ENCODE measurements around the gene PDZRN3.

Gene PDZRN3

DNA sequence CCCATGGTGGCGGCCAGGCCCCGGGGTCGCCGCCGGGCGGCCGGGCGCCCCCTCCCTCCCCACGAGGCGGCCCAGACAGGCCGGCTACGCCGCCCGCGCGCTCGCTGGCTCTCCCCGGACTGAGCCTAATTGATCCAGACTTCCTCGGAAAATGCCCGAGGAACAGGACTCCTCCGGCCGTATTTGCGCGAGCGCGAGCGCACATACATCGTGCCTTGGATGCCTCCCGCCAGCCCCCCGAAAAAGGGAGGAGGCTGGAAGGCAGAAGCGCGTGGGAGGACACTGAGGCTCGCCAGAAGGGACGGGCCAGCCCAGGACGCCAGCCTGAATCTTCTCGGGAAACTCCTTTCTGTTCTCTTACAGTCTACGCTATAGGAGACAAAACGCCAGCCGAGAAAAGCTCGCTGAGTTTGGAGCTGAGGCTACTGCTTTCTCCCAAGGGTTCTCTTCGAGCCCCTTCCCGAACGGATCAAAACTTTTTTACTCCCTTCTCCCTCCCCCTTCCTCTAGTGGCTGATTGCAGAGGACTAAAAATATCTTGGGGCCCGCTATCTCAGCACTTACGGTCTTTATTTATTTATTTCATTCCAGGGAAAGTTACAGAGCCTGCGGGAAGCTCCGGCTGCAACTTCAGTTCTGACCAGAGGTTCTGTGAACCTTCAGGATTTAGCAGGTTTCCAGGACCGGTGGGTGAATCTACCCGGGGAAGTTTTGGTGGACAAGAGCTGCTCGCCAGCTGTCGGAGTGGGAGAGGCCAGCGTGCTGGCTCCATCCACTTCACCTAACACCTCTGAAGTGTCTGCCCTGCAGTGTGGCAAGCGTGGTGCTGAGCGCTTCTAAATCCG, at the start of gene PDZRN3:
Gene PDZRN3 (minus strand): TSS at position 121 of the 845 bp plus-strand sequence.
- no peak for DNase-seq

DNA sequence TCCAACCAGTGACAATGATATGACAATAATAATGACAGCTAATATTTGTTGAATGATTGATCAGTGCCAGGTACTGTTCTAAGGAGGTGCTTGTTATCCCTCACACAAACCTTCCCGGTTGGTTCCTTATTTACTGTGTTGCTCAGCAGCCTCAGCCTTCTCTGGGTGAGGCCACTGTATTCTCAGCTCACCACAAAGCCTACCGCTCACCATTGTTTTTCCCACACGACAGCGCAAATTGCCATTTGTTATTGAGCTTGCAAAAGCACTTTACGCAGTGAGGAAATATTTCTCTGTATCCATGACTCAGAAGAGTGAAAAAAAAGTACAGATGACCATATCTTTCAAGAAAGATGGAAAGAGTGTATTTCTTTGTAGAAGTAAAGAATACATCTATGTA, 49.5 kb upstream of the PDZRN3 start:
- DNase-seq, result no peak

DNA sequence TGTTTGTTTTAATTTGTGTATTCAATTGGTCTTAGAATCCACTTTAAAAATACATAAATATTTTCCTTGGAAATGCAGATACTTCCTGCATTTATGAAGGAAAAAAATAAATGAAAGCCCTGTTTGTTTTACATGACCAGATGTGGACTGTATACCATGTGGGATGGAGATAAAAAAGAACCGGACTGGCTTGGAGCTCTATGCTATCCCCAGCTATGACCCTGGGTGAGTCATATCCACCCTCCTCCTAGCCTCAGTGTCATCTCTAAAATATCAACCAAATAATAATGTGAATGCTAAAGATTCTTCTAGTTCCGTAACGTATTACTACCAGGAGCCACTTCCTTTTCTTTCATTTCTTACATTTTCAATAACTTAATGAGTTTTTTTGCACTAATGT, 44.5 kb upstream of the PDZRN3 start:
- no peak for DNase-seq

DNA sequence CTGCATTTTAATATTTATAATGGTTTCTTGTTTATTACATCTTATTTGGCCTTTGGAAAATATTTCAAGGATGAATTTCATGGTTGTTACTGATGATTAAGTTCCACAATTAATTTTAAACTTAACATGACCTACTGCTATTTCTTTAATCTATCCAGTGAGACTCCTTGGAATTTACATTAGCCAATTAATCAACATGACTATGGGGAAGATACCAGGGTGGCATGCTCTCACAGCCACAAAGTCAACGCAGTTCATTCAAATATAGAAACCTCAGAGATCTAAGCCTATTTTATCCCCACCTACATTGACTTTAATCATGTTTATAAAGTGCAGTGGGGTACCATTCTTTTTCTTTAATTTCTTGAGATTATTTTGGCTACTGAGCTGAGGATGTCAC, 43.6 kb upstream of the PDZRN3 start:
- no peak for DNase-seq

DNA sequence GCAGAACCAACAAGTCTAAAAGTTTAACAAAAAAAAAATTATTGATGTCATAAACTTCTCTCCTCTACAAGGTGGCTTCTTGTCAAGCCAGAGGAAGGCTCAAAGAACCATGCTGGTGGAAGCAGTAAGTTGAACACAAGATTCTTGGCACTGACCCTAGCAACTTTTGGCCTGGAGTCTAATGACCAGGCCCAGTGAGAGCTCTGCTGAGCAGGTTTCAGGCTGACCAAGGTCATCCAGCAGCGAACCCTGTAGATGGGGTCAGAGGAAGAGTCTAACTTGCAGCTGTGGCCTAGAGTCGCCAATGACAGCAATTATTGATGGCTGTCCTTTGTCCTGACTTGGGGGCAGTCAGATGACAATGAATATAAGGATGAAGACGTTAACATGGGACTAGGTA, 43.1 kb upstream of the PDZRN3 start:
- DNase-seq, result no peak

DNA sequence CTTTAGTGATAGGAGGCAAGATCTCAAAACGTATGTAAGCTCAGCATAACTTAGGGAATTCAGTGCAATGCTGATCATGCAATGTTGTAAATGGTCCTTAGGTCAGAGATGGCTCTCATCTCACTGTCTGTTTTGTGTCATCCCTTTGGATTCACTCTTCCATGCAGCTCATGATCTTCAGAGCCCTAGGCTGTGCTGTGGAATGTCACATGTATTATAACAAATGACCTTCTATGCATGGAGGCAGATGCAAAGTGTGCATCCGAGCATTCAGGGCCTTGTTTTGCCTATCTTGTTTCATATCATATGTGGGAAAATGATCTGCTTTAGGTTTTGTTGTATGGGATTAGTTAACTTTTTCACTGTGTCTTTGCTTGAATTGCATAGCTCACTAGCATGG, 40.5 kb upstream of the PDZRN3 start:
- no peak for DNase-seq

DNA sequence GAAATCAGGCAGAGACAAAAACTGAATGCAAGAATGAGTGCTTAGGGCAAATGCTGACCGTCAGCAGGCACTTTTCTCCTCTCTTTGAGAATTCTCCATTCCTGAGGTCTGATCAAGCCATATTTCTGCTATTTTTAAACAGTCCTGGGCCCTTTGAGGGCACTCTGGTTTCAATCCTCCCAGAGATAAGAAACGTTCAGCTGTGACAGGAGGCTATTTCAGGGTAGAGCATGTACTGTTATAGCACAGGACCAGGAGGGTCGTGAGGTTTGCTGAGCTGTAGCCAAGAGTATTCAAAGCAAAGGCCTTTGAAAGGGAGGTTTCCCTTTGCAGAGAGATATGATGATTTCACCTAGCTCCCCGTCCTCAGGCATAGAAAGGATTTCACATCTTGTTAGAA, 39.6 kb upstream of the PDZRN3 start:
- no peak for DNase-seq

DNA sequence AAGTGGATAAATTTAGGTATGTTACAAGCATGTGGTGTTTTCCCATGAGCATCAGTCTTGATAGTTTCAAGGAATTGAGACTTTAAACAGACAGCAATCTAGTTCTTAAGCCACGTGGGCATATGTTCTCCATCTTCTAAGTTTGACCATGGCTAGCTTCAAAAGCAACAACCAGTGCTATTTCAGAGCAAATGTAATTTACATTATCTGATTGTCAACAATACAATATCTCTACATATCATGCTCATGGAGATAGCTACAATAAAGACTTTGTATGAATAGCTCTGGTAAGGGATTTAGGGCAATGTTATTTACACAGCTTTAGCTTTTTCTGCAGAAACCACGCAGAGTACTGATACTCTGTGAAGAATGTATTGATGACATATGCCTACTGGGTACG, 38.8 kb upstream of the PDZRN3 start:
- no peak for DNase-seq

DNA sequence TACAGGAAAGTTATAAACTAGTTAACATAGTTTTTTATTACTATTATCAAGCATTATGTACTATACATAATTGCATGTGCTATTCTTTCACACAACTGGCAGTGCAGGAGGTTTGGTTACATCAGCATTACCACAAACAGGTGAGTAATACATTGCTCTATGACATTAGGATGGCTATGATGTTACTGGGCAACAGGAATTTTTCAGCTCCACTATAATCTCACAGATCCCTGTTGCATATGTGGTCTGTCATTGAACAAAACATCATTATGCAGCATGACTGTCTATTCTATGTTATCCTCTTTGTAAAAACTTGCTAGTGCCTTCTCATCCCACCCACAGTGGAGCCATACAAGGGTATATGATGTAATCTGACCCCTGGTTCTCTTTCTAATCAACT, 36.5 kb upstream of the PDZRN3 start:
- DNase-seq, result no peak

DNA sequence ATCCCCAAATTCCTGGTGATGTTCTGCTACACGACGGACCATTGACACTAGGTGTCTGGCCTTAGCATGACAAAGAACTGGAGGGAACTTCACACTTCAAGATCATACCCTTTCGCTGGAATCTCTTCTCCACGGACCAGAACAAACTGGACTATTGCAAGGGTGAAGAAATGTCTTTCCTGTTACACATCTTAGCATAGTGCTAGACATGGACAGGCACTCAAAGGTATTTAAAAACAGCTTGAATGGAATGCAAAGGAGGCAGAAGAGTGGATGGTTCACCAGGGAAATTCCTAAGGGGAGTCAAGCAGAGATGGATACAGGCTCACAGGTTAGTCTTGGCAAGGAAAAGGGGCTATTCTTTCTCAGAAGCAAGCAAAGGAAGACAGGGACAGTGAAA, 33.5 kb upstream of the PDZRN3 start:
- no peak for DNase-seq

DNA sequence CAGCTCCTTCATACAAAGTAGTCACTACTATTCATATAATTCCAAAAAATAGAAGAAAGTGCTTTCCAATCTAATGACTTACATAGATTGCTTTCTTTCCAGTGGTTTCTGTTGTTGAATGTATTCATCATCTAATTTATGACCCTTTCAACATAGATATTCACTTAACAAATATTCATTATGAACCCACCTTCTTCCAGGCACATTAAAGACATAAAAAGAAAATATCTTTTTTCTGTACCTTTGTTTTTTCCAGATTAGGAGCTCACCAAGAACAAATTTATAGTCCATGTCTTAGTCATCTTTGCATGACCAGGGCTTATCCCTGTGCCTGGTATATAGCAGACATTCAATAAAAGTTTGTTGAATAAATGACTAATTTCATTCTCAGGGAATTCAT, 32.4 kb upstream of the PDZRN3 start:
- DNase-seq, result no peak

DNA sequence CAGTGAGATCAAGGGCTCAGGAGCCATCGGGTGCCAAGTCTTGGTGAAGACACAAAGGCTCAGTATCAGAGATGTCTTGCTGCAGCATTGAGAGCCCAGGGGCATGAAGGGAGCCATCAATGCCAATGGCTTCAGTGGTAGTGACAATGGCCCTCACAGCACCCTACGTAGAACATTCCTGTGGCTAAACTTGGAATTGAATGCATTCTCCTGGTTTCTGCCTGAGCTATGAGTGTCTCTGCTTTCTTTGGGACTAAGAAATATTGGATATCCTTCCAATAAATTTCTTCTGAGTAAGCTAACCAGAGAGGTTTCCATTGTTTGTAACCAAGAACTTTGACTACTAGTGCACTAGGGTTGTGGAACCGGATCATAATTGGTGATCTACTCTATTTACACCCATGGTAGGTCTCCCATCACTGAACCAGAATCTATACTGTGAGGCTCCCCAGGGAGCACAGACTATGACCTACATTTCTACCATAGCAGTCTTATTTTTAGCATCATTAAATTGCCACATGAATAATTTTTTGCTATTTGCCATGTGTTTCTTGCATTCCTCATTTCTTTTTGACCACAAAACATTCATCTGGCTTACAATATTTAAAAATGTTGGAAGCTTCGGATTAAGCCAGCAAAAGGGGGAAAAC, 31.6 kb upstream of the PDZRN3 start:
- no peak for DNase-seq

DNA sequence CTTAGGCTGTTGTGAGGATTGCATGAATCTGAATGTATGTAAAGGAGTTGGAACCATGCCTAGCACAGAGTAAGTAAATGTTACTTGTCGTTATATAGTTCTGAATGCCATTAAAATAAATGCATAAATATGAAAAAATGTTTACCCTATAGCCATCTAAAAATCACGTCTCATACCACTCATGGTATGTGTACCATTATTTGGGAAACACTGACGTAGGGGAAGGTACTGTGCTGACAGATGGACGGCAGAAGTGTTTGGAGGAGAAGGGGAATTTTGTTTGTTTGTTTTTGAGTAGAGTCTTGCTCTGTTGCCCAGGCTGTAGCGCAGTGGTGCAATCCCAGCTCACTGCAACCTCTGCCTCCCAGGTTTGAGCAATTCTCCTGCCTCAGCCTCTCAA, 30.5 kb upstream of the PDZRN3 start:
- DNase-seq, result no peak

DNA sequence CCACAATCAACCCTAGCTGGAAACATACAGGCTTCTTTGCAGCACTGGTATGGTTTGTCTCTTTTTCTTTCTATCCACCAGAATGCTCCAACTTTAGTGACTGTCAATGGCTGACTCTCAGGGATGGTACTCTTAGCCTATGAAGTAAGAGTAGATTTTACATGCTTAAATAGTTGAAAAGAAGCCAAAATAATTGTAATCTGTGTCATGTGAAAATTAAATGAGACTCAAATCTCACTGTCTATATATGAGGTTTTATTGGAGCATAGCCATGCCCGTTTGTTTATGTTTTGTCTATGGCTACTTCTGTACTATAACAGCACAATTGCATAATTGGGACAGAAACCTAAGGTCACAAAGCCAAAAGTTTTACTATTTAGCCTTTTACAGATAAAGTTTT, 29.1 kb upstream of the PDZRN3 start:
- DNase-seq, result no peak

DNA sequence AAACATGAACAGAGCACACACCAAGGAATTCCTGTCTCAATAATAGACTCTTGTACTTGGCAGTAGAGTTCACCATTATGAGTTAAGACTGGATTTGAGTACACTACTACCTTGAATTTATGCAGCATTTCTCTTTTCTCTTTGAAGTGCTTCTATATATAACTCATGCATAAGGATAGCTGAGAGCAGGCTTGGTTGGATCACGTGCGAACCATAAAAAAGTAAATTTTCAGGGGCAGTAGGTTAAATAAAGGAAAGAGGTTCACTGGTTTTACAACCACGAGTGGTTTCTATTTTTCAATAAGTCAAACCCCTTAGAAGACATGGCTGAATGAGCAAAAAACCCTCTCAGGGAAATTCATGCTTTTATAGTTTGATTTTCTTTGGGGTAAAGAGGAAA, 28.6 kb upstream of the PDZRN3 start:
- DNase-seq, result no peak

DNA sequence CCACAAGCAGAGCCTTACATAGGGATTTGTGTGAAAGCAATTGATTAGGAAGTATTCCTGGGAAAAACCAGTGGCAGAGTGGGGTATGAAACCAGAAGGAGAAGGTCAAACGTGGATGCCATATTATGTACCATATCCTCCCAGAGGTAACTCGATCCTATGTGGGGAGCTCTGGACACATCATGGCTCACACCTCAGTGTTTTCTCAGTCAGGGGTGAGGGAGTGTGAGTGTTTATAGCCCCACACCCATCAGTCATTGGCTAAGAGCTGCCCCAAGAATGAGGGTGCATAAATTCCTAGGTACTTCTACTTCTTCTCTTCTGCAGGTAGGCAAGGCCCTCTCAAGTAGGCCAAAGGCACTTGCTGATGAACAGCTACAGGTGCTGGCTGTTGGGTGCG, 28.2 kb upstream of the PDZRN3 start:
- no peak for DNase-seq

DNA sequence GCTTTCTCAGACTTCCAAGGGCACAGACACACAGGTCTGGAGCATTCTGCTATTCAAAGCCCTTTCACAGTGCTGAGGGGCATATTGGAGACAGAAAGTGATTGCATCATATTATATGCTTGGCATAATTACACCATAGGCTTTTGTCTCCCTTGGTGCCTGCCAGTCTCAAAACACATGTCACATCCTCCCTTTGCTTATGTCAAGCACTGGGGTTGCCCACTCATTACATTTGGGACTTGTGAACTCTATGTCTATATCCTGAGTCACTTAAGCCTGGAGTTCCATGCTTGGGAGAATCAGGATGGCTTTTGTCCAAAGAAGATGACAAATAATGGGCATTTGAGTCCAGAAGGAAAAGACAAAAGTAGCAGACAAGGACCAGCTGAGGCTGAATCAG, 12.3 kb upstream of the PDZRN3 start:
- no peak for DNase-seq

DNA sequence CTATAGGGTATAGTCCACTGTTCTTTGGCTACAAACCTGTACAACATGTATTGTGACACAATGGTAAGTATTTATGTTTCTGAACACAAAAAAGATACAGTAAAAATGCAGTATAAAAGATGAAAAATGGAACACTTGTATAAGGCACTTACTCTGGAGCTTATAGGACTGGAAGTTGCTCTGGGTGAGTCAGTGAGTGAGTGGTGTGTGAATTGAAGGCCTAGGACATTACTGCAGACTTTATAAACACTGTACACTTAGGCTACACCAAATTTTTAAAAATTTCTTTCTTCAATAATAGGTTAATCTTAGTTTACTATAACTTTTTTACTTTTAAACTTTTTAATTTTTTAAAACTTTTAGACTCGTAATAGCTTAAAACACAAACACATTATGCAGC, 10.5 kb upstream of the PDZRN3 start:
- no peak for DNase-seq

DNA sequence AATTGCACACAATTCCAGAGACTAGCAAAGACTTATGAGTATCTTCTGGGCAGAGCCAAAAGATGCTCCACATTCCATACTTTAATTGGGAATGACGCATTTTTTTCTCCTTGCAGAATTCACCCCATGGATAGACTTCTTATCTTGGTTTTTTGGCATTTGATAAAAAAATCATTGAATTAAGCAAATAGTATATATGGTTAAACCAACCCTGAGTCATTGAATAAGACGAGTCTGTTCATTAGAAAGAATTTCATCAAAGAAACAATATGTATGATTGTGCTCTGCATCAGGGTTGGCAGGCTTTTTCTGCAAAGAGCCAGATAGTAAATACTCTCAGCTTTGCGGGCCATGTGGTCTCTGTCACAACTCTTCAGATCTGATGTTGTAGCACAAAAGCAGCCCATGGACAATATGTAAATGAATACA, 9.2 kb upstream of the PDZRN3 start:
- DNase-seq, result no peak

DNA sequence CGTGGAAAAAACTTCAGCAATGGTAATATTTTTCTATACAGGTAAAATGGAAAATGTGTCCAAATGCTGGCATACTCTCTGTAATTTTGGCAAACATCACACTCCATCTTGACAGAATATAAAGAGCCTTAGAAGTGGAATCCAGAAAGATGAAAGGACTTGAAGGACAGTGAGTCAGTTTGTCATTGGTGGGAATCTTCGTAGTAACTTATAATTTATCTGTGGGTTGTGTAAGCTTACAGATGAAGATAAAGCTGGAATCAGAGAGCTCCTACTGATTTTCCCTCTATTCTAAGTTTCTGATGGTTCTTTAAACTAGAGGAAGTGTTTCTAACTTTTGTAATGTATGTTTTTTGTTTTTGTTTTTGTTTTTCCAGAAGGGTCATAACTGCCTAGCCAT, 8.7 kb upstream of the PDZRN3 start:
- no peak for DNase-seq

DNA sequence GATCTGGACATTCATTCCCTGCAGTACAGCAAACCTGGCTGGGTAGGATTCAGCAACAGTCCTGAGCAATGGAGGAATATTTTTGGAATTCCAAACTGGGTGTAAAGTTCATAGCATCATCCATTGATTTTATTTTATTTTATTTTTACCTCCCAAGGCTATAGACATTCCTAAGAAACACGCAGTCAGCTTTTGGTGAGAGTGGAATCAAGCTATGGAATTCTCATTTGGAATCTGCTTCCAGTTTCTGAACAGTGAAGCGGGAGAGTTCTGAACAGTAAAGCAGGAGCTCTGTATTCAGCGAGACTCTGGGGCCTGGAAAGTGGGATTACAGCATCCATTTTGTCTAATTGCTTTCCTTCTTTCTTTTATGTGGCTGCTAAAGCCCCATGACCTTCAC, 1.4 kb upstream of the PDZRN3 start:
- no peak for DNase-seq

DNA sequence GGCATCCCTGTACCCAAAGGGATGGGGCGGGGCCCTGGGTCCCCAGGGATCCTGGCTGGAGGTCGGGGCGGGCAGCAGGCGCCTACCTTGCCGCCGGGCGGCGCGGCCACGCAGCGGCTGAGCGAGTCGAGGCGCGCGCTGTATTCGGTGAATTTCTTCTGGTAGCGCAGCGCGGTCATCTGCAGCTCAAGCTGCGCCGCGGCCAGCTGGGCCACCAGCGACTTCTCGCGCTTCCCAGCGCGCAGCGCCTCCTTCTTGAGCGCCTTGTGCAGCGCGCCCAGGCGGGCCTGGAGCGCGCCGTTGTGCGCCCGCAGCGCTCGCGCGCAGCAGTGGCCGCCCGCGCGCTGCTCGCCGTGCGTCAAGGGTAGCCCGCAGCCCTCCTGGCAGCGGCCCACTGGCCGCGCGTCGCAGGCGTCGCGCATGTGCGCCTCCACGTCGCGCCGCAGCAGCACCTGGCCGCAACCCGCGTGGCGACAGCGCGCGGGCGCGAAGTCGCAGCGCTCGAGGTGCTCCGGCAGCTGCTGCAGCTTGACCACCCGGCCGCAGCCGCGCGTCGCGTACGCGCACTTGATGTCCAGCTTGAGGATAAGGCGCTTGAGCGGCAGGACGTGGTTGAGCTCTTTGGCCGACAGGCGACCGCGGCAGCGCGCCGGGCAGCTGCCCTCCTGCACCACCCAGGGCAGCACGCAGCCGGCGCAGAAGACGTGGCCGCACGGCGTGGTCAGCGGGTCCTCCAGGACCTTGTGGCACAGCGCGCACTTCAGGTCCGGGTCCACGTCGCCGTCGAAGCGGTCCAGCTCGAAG, 522 bp downstream of the PDZRN3 start:
- no peak for DNase-seq

DNA sequence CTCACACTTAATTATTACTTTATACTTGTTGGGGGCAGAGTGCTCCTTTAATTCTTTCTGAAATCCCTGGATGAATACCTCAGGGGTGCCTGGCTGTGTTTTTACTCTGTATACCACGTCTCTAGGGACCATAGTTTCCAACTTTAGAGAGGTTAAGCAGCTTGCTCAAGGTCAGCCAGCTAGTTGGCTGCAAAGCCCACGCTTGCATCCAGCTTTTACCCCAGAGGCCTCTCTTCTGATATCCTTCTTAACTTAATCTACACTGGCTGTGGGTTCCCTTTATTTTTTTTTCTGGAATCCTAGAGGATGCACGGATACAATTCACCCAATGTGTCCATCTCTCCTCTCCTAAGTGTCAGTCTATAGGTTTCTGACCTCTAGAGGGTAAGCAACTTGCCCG, 1.4 kb downstream of the PDZRN3 start:
- no peak for DNase-seq

Data from NCI-H2171 (cell line).